Lung (tissue), 12 donors: Measurements from ENCODE around the gene CFAP410. TPM values are rescaled to one million over a fixed set of nuclear protein-coding genes. Genes with fewer than 3 reads are reported as not detected.

Experiments
- ATAC-seq: fragments of 200-7000 bp; cut with Tn5 transposase; one replicate; pipeline ENCODE4 v1.9.1; 2020; ENCODE audit warnings: moderate number of reproducible peaks; ENCODE audit not compliant: insufficient read depth, low FRiP score
- DNase-seq, 3 donors: peaks; one replicate each; pipeline ENCODE4 v3.0.0-alpha.2; 2013 to 2017
- H3K27ac ChIP-seq, 2 donors: one replicate each; pipeline ENCODE4 v1.5.1; 2013; ENCODE audit warnings: mild to moderate bottlenecking in 2 of 2, moderate library complexity in 2 of 2, control low read depth in 1 of 2, inconsistent platforms in 1 of 2, low read depth in 1 of 2, low read length in 1 of 2
- H3K27me3 ChIP-seq, 3 donors: one replicate each; pipeline ENCODE4 v1.5.1; 2013; ENCODE audit warnings: low read length in 2 of 3; ENCODE audit not compliant: control insufficient read depth in 3 of 3, insufficient read depth in 3 of 3
- H3K36me3 ChIP-seq, 4 donors: one replicate each; pipeline ENCODE4 v1.5.1; 2013; ENCODE audit warnings: low read length in 4 of 4, mild to moderate bottlenecking in 1 of 4, moderate library complexity in 1 of 4; ENCODE audit not compliant: control insufficient read depth in 4 of 4, insufficient read depth in 4 of 4
- H3K4me1 ChIP-seq, 5 donors: one replicate each; pipeline ENCODE4 v1.5.1; 2013; ENCODE audit warnings: low read length in 5 of 5, mild to moderate bottlenecking in 2 of 5, moderate library complexity in 1 of 5; ENCODE audit not compliant: control insufficient read depth in 5 of 5, insufficient read depth in 5 of 5
- H3K4me3 ChIP-seq: one replicate; pipeline ENCODE4 v1.5.1; 2013; ENCODE audit warnings: mild to moderate bottlenecking, control low read depth, moderate library complexity
- H3K9ac ChIP-seq, 2 donors: one replicate each; pipeline ENCODE4 v1.5.1; 2013; ENCODE audit warnings: low read length in 2 of 2, control low read depth in 1 of 2; ENCODE audit not compliant: insufficient read depth in 1 of 2
- H3K9me3 ChIP-seq, 4 donors: one replicate each; pipeline ENCODE4 v1.5.1; 2013; ENCODE audit warnings: low read length in 3 of 4, mild to moderate bottlenecking in 1 of 4, moderate library complexity in 1 of 4; ENCODE audit not compliant: control insufficient read depth in 4 of 4, insufficient read depth in 3 of 4
- CTCF ChIP-seq: IDR thresholded peaks from 2 replicates; pipeline ENCODE4 v1.5.1; 2012; ENCODE audit warnings: mild to moderate bottlenecking; ENCODE audit errors: control extremely low read depth, extremely low read depth
- WGBS, 2 donors: extraction: QIAGEN DNeasy Blood & Tissue Kit; methylation state at CpG; one replicate each; pipeline ENCODE4 v1.1.7; 2013; 5-methylcytosine and 5-hydroxymethylcytosine counted together
- polyA plus RNA-seq, 2 donors: library from polyadenylated mRNA; stranded (reverse); fragments of 200-250 nt; gene quantifications; one replicate each; pipeline ENCODE4 v1.2.1, GENCODE V29; 2013
- total RNA-seq, 2 donors: library from RNA; depleted of rRNA in 1 of 2; stranded (reverse); fragments of >200 nt in 1 of 2; gene quantifications; one replicate each; pipeline ENCODE4 v1.2.1, GENCODE V29; 2014 to 2021
- donor health status: control.
- donor health status: control.
- donor health status: Bipolar disorder and iron deficiency.
- donor health status: healthy.
- donor health status: DM: yes; HTN: yes; CAD: no.

CFAP410 gene
- total and polyA plus RNA-seq, 4 donors: 24.3 to 72.7 (median 39.5) TPM

- H3K4me1 ChIP-seq: peaks cover 0 to 15% (median 5%) of the 10 kb centered on the region in 5 donors
- no peak overlapping the region for H3K27ac ChIP-seq
- DNase-seq (no peak), ATAC-seq (no peak)
- peaks cover 0 to 3% (median 0%) of the 10 kb centered on the region in 4 donors for H3K9me3 ChIP-seq
- no peak overlapping the region for H3K9ac ChIP-seq
- no peak for TF ChIP-seq CTCF
- peaks cover 3 to 86% (median 25%) of the 10 kb centered on the region in 4 donors for H3K36me3 ChIP-seq
- H3K4me3 ChIP-seq: no peak overlapping the region
- WGBS, 2 donors: 90 to 93% methylated on average over 15 of the region's 15 CpGs
- no peaks in the 10 kb centered on the region for H3K27me3 ChIP-seq
Measured at GRCh38 chr21:44314128-44314527, 25.1 kb downstream of the CFAP410 start.

GRCh38 chr21:44313451-44313850 is 25.7 kb downstream of the CFAP410 start:
- TF ChIP-seq CTCF: no peak
- Histone ChIP-seq H3K9me3 (peaks cover 0 to 3% (median 0%) of the 10 kb centered on the region in 4 donors), H3K9ac (no peak overlapping the region), H3K4me3 (no peak overlapping the region), H3K4me1 (peaks cover 0 to 15% (median 5%) of the 10 kb centered on the region in 5 donors), H3K27ac (no peak overlapping the region), H3K27me3 (no peaks in the 10 kb centered on the region), H3K36me3 (peaks cover 3 to 80% (median 25%) of the 10 kb centered on the region in 4 donors)
- ATAC-seq (no peak), DNase-seq (no peak)
- WGBS, 2 donors: 94 to 97% methylated on average over 13 of the region's 13 CpGs

GRCh38 chr21:44312716-44313115 is 26.5 kb downstream of the CFAP410 start:
- WGBS, 2 donors: 96% methylated on average over 19 of the region's 19 CpGs
- Histone ChIP-seq H3K9me3 (peaks cover 0 to 3% (median 0%) of the 10 kb centered on the region in 4 donors), H3K27ac (no peak overlapping the region), H3K36me3 (peaks cover 3 to 77% (median 21%) of the 10 kb centered on the region in 4 donors), H3K27me3 (no peaks in the 10 kb centered on the region), H3K4me3 (no peak overlapping the region), H3K9ac (no peak overlapping the region), H3K4me1 (peaks cover 0 to 15% (median 5%) of the 10 kb centered on the region in 5 donors)
- no peak for TF ChIP-seq CTCF
- DNase-seq: no peak
- ATAC-seq: no peak

GRCh38 chr21:44312089-44312488 is 27.1 kb downstream of the CFAP410 start:
- peaks cover 0 to 14% (median 5%) of the 10 kb centered on the region in 5 donors for H3K4me1 ChIP-seq
- DNase-seq: no peak
- no peak overlapping the region for H3K4me3 ChIP-seq
- no peak overlapping the region for H3K9ac ChIP-seq
- ATAC-seq: no peak
- peaks cover 2 to 76% (median 21%) of the 10 kb centered on the region in 4 donors for H3K36me3 ChIP-seq
- H3K27ac ChIP-seq: no peak overlapping the region
- TF ChIP-seq CTCF: no peak
- peaks cover 0 to 3% (median 0%) of the 10 kb centered on the region in 4 donors for H3K9me3 ChIP-seq
- H3K27me3 ChIP-seq: no peaks in the 10 kb centered on the region
- 93 to 94% methylated on average over 22 of the region's 22 CpGs for WGBS, 2 donors
